Neural cell (in vitro differentiated cells): ENCODE results near the gene GRIN1. TPM values are rescaled to one million over a fixed set of nuclear protein-coding genes. Genes with fewer than 3 reads are reported as not detected.

Experiments used
- H2AFZ ChIP-seq: fragments of 200-600, 300-800 bp; sonication (generic), shearing (Covaris generic); 2 replicates; pipeline ENCODE4 v1.6.0; 2014; ENCODE audit warnings: low read depth, mild to moderate bottlenecking, antibody characterized with exemption, low read length, moderate library complexity
- H3F3A ChIP-seq: fragments of 200-600 bp; shearing (Covaris generic); 2 replicates; pipeline ENCODE4 v1.6.1; 2016; ENCODE audit warnings: mild to moderate bottlenecking, moderate library complexity, mixed read lengths, antibody characterized with exemption, low read length; ENCODE audit not compliant: insufficient read depth, poor library complexity, severe bottlenecking
- H3K27ac ChIP-seq: fragments of 200-600, 300-800 bp; sonication (generic), shearing (Covaris generic); 2 replicates; pipeline ENCODE4 v1.5.1; 2014; ENCODE audit warnings: mild to moderate bottlenecking, low read length, moderate library complexity
- H3K27me3 ChIP-seq: fragments of 300-800, 200-600 bp; sonication (generic), shearing (Covaris generic); 2 replicates; pipeline ENCODE4 v1.6.0; 2014; ENCODE audit warnings: mild to moderate bottlenecking, low read depth, low read length, moderate library complexity; ENCODE audit not compliant: insufficient read depth
- H3K36me3 ChIP-seq: fragments of 300-800, 200-600 bp; sonication (generic), shearing (Covaris generic); 2 replicates; pipeline ENCODE4 v1.5.1; 2014; ENCODE audit warnings: mild to moderate bottlenecking, antibody characterized with exemption, low read length, moderate library complexity; ENCODE audit not compliant: insufficient read depth
- H3K4me2 ChIP-seq: fragments of 300-800, 200-600 bp; sonication (generic), shearing (Covaris generic); 2 replicates; pipeline ENCODE4 v1.6.0; 2014; ENCODE audit warnings: mild to moderate bottlenecking, low read length
- H3K4me3 ChIP-seq: fragments of 300-800, 200-600 bp; sonication (generic), shearing (Covaris generic); 2 replicates; pipeline ENCODE4 v1.5.1; 2014; ENCODE audit warnings: mild to moderate bottlenecking, low read length, moderate library complexity
- H3K79me2 ChIP-seq: fragments of 200-600 bp; shearing (Covaris generic); replicated peaks from 2 replicates; pipeline ENCODE4 v1.6.0; 2014; ENCODE audit warnings: mild to moderate bottlenecking, low read length, moderate library complexity; ENCODE audit not compliant: insufficient read depth
- H3K9ac ChIP-seq: fragments of 300-800, 200-600 bp; sonication (generic), shearing (Covaris generic); 2 replicates; pipeline ENCODE4 v1.6.1; 2016; ENCODE audit warnings: mild to moderate bottlenecking, low read length, mixed read lengths
- H3K9me2 ChIP-seq: fragments of 200-600 bp; shearing (Covaris generic); 2 replicates; pipeline ENCODE4 v1.6.1; 2016; ENCODE audit warnings: mild to moderate bottlenecking, low read length, mixed read lengths; ENCODE audit not compliant: insufficient read depth
- H3K9me3 ChIP-seq: fragments of 200-600, 300-800 bp; sonication (generic), shearing (Covaris generic); 2 replicates; pipeline ENCODE4 v1.6.1; 2016; ENCODE audit warnings: mild to moderate bottlenecking, mixed run types, low read length, moderate library complexity, mixed read lengths
- H4K20me1 ChIP-seq: fragments of 200-600 bp; shearing (Covaris generic); 2 replicates; pipeline ENCODE4 v1.6.1; 2016; ENCODE audit warnings: mild to moderate bottlenecking, mixed run types; ENCODE audit not compliant: insufficient read depth
- CTCF ChIP-seq: fragments of 450-650 bp; IDR thresholded peaks from 2 replicates; pipeline ENCODE4 v1.5.1; 2014; ENCODE audit warnings: antibody characterized with exemption, mild to moderate bottlenecking, moderate library complexity; ENCODE audit not compliant: poor library complexity, severe bottlenecking
- EP300 ChIP-seq: fragments of 450-650 bp; conservative IDR thresholded peaks from 2 replicates; pipeline ENCODE4 v1.6.1; 2014; ENCODE audit warnings: antibody characterized with exemption, mild to moderate bottlenecking, moderate library complexity; ENCODE audit not compliant: poor library complexity, severe bottlenecking
- EZH2 ChIP-seq: fragments of 200-600, 300-800 bp; shearing (Covaris generic), sonication (generic); IDR thresholded peaks from 2 replicates; pipeline ENCODE4 v1.6.1; 2014; ENCODE audit warnings: antibody characterized with exemption, low read length, borderline replicate concordance, mild to moderate bottlenecking; ENCODE audit not compliant: insufficient read depth, poor library complexity, severe bottlenecking
- MXI1 ChIP-seq: fragments of 450-650 bp; conservative IDR thresholded peaks from 2 replicates; pipeline ENCODE4 v1.6.1; 2014; ENCODE audit warnings: antibody characterized with exemption, mild to moderate bottlenecking; ENCODE audit not compliant: poor library complexity, severe bottlenecking
- POLR2AphosphoS5 ChIP-seq: IDR thresholded peaks from 2 replicates; pipeline ENCODE4 v1.6.1; 2012
- RAD21 ChIP-seq: fragments of 450-650 bp; conservative IDR thresholded peaks from 2 replicates; pipeline ENCODE4 v1.6.1; 2014; ENCODE audit warnings: antibody characterized with exemption, mild to moderate bottlenecking, moderate library complexity
- REST ChIP-seq: IDR thresholded peaks from 2 replicates; pipeline ENCODE4 v1.6.1; 2012; ENCODE audit warnings: borderline replicate concordance
- SMC3 ChIP-seq: fragments of 450-650 bp; conservative IDR thresholded peaks from 2 replicates; pipeline ENCODE4 v1.6.1; 2014; ENCODE audit warnings: antibody characterized with exemption, mild to moderate bottlenecking, moderate library complexity; ENCODE audit not compliant: poor library complexity
- TAF1 ChIP-seq: IDR thresholded peaks from 2 replicates; pipeline ENCODE4 v1.6.1; 2012; ENCODE audit warnings: low read depth
- polyA plus RNA-seq: library from polyadenylated mRNA; depleted of rRNA; stranded (reverse); fragments of >200 nt; gene quantifications from 2 replicates; pipeline ENCODE4 v1.2.3, GENCODE V29; 2014

The GRIN1 gene
- polyA plus RNA-seq, 1 donor from 2014 or later: 0.58 TPM

GRCh38 chr9:137097761-137098462 lies 41.0 kb upstream of the GRIN1 start:
- Histone ChIP-seq H2AFZ (no peak overlapping the region), H3K27me3 (no peaks in the 10 kb centered on the region), H3K9ac (no peak overlapping the region), H3K9me3 (no peaks in the 10 kb centered on the region), H3K27ac (no peak overlapping the region), H3K9me2 (no peaks in the 10 kb centered on the region), H4K20me1 (no peaks in the 10 kb centered on the region), H3F3A (no peaks in the 10 kb centered on the region), H3K4me3 (no peak overlapping the region), H3K79me2 (no peaks in the 10 kb centered on the region), H3K36me3 (peaks cover 16% of the 10 kb centered on the region), H3K4me2 (no peak overlapping the region)
- TF ChIP-seq TAF1 (no peak), MXI1 (no peak), CTCF (no peak), EZH2 (no peak), SMC3 (no peak)

GRCh38 chr9:137099231-137099630 lies 39.7 kb upstream of the GRIN1 start:
- H3K9me2 ChIP-seq: no peaks in the 10 kb centered on the region
- H4K20me1 ChIP-seq: no peaks in the 10 kb centered on the region
- no peak overlapping the region for H3K4me3 ChIP-seq
- no peaks in the 10 kb centered on the region for H3F3A ChIP-seq
- H2AFZ ChIP-seq: no peak overlapping the region
- H3K9ac ChIP-seq: no peak overlapping the region
- no peaks in the 10 kb centered on the region for H3K9me3 ChIP-seq
- H3K36me3 ChIP-seq: peaks cover 16% of the 10 kb centered on the region
- no peak for TF ChIP-seq RAD21
- no peak for TF ChIP-seq TAF1
- no peak for TF ChIP-seq MXI1
- no peak for TF ChIP-seq POLR2AphosphoS5
- TF ChIP-seq EZH2: no peak
- TF ChIP-seq CTCF: no peak
- no peak for TF ChIP-seq EP300
- TF ChIP-seq SMC3: no peak
- no peak for TF ChIP-seq REST
- no peaks in the 10 kb centered on the region for H3K79me2 ChIP-seq
- H3K27me3 ChIP-seq: no peaks in the 10 kb centered on the region
- H3K27ac ChIP-seq: no peak overlapping the region
- H3K4me2 ChIP-seq: no peak overlapping the region
